Measurements from ENCODE around the gene GPR17.

GPR17 gene

GRCh38 chr2:127694986-127695385 lies 49.0 kb downstream of the GPR17 start:
- no peak for DNase-seq (ENCODE audit: low read depth, low spot score)

GRCh38 chr2:127695491-127696472 lies 49.8 kb downstream of the GPR17 start:
- DNase-seq (ENCODE audit: low read depth, low spot score): no peak

DNA sequence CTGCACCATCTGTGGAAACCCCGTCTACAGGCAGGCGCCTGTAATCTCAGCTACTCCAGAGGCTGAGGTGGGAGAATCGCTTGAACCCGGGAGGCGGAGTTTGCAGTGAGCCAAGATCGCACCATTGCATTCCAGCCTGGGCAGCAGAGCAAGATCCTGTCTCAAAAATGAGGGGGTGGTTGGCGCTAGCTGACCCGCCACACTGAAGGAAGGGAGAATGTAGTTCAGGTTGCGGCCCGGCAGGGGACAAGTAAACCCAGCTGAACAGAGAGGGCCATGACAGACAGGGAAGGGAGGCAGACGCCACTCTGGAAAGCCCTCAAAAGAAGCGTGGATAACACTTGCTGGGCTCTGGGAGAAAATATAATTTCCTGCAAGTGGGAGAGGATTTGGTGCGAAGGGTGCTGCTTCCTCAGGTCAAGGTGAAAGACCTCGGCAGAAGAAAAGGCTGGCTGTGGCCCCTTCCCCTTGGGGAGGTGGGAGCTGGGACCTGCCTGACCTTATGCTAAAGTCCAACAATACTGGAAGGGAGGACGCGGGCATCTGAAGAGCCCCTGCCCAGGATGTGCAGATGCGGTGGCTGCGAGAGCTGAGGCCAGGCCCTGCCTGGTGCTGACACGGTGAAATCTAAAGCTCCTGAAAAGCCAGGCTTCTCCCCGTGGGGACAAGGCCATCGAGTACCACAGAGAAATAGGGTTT lies 51.7 kb downstream of the GPR17 start:
- DNase-seq (ENCODE audit: low read depth, low spot score): no peak

GRCh38 chr2:127698553-127699355 lies 52.8 kb downstream of the GPR17 start:
- DNase-seq (ENCODE audit: low read depth, low spot score): no peak

DNA sequence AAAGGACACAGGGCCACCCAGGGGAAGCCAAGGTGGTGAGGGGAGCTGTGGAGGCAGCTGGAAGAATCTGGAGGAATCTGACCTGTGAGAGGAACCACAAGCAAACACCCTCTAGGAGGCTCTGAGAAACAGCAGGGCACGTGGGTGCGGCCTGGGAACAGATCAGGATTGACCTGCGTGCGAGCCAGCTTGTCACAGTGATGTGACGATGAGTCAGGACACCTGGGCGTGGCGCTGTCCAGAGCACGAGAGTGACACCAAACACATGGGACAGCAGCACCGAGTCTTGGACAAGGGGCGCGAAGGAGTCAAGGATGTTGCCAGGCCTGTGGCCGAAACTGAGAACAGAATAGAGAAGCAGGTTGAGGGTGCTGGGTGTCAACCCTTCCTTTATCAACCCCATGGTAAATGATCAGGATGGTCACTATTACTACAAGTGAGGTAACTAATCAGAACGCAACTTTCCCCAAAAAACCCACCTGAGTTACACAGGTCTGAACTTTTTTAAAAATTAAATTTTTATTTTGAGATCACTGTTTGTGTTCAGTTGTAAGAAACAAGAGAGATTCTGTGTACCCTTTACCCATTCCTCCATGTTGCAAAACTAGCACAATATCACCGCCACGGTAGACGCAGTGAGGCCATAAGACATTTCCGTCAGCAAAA lies 54.7 kb downstream of the GPR17 start:
- no peak for DNase-seq (ENCODE audit: low read depth, low spot score)

- peak; percentile 78 for DNase-seq (ENCODE audit: low read depth, low spot score)
Observed at GRCh38 chr2:127701193-127701650, 55.3 kb downstream of the GPR17 start, which contains the start of gene SFT2D3. Gene SFT2D3, plus strand, starts transcription at chr2:127701497. Its CDS starts 32 bp downstream, at chr2:127701529.

GRCh38 chr2:127701651-127702394 lies 55.9 kb downstream of the GPR17 start:
- DNase-seq (ENCODE audit: low read depth, low spot score): peak; percentile 51

Data from activated naive CD8-positive, alpha-beta T cell treated with anti-CD3 and anti-CD28 coated beads, Interleukin-2, amount 50 U/mL, for 16 hours (primary cell).